HG02970 (cell line): ENCODE results near the gene ALK.

ENCODE experiments used
- ATAC-seq: cut with Tn5 transposase; IDR thresholded peaks from one replicate; pipeline ENCODE4 v1.9.1; 2021; ENCODE audit warnings: mild to moderate bottlenecking, moderate library complexity, moderate number of reproducible peaks; ENCODE audit not compliant: unreplicated experiment, low FRiP score

The ALK gene

DNA sequence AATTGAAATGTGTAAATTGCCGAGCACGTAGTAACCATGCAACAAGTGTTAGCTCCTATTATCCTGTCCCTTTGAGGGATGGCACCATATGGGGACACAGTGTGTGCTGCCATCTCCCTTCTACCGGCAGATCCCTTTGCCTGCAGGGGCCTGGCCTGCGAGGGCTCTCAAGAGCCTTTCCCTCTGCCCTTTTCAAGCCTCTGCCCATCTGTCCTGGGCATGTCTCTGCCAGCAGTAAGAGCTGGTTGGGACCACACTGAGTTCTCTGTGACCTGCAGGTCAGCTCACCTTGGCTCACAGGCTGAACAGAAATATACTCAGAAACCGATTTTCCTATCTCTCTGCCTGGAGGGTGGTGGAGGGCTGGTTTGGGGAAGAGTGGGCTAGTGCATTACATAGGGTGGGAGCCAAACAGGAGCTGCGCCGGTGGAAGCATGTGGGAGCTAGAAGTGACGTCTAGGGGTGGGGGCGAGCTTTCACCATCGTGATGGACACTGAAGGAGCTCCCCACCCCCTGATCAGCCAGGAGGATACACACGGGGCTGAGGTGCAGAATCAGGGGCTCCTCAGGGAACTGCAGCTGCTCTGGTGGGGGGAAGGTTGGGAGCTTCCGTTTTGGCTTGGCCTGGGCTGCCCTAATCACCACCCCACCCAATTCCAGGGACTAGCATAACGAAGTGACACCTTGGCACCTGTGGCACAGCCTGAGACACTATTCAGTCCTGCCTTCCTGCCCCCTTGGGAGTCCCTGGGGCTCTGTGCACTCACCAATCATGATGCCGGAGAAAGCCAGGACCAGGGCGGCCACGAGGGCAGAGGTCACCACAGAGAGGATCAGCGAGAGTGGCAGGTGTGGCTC lies 696.5 kb downstream of the ALK start:
- ATAC-seq = no peak

DNA sequence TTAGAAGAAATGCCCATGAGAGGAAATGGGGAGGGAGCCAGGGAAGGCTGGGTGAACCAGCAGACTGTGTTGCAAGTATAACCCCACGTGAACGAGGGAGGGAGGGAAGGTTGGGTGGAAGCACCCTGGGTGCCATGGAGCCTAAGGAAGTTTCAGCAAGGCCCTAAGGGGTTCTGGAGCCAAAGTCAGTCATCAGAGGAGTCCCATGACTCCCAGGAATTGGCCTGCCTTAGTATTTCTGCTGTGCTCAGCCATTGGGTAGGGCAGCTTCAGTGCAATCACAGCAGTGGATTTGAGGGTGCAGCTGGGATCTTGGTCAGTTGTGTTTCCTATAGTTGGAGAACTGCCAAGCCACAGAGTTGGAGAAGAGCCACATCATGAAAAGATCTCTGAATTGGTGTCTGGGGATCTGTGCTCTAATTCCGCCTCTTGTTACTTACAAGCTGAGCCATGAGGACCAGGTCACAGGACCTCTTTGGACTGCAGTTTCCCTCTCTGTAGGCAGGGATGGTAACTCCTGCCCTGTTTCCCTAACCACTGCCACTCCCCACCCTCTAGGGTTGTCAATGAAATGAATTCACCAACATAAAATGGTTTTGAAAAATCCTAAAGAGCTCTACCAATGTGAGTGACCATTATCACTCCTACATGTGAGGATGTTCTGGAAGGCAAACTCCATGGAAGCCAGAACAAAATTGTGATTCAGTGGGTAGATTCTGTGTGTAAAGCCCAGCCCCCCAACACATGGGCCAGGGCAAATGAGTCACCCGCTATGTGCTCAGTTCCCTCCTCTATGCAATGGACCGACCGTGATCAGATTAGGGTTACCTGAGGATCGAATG lies 697.3 kb downstream of the ALK start:
- ATAC-seq = no peak

DNA sequence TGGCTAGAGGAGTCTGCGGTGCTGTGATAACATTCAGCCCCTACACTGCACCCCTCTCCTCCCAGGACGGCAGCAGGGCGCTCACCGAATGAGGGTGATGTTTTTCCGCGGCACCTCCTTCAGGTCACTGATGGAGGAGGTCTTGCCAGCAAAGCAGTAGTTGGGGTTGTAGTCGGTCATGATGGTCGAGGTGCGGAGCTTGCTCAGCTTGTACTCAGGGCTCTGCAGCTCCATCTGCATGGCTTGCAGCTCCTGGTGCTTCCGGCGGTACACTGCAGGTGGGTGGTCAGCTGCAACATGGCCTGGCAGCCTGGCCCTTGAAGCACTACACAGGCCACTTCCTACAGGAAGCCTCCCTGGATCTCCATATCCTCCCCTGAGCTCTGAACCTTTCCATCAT lies 698.1 kb downstream of the ALK start:
- no peak for ATAC-seq

DNA sequence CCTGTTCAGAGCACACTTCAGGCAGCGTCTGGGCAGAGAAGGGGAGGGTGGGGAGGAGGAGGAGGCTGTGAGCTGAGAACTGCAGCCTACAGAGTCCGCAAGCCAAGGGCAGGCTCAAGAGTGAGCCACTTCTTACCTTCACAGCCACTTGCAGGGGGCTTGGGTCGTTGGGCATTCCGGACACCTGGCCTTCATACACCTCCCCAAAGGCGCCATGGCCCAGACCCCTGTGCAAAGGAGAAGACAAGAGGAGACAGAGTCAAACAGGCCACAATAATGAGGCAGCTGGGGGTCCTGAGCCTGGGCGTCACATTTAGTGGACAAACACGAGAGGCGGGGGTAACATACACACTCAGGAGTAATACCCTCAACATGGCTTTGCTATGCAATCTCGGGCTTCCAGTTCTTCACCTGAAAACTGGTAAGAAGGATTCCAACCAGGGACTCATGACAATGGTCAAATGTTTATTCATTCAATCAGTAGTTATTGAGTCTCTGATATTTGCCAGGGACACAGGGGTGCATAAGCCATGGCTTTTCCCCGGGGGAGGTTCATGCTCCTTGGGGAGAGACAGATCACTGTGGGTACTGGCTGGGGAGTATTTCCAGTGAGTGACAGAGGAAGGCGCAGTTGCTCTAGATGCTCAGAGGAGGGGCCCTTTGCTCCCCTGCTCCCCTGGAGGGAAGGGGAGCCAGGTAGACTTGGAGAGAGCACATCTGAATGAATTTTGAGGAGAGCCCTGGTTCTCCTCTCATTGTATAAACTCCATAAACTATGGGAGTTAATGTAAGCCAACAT lies 698.8 kb downstream of the ALK start:
- no peak for ATAC-seq

DNA sequence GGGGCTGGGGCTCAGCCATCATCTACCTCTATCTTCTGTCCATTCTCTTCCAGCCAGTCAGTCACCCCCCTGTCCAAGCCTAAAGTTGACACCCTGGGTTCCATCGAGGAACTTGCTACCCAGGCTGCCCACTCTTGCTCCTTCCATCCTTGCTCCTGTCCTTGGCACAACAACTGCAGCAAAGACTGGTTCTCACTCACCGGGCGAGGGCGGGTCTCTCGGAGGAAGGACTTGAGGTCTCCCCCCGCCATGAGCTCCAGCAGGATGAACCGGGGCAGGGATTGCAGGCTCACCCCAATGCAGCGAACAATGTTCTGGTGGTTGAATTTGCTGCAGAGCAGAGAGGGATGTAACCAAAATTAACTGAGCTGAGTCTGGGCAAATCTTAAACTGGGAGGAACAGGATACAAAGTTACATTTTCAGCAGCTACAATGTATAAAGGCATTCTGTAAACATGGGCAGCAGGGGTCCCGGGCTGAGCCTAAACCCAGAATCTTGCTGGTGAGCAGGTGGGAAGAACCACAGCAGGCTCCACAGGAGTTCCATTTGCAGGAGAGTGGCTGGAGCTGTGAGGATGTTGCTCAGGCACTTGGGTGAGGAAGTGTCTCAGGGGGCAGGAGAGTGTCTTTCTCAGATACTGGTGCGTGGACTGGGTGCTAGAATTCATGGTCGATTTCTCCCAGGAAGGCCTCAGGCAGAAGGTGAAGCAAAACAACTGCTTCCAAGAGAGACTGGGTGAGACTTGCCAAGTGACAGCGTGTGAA lies 700.7 kb downstream of the ALK start:
- ATAC-seq = no peak

DNA sequence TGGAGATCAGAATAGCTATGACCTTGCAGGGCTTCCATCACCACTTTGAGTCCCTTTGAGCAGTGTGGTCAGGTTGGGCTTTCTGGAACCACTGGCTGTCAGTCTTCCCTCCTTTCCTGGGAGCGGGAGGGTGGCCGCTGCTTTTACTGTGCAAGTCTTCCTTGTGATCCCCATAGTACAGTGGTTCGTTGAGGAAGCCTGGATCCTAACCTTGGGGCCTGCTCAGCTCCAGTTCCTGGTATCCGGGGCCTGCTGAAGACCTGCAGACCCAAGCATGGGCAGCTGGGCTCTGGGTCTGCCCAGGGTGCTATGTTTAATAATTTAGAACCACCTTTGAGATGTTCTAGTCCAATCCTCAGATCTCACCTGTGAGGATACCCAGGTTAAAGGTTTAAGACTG lies 702.0 kb downstream of the ALK start:
- no peak for ATAC-seq

DNA sequence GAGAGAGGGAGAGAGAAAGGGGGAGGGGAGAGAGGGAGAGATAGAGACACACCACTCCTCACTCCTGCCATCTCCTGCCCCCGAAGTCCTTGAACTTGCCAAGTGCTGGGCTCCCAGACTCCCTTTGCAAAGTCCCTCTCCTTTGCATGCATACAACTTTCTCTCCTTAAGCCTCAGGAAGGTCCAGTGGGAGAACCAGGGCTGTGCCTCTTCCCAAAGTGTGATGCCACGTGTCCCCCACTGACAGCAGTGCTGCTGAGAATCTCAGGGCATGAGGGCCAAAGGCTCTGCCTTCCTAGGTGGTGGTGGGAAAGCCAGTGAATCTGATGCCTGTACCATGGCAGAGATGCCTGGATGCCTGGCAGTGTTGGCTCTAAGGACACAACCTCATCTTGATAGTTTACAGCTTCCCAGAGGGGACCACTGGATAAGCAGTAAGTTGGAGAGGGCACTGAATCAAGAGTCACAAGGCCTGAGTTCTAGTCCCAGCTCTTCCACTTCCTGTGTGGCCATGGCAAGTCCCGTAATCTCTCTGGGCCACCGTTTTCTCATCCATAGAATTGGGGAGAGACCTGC lies 702.7 kb downstream of the ALK start:
- ATAC-seq = no peak

DNA sequence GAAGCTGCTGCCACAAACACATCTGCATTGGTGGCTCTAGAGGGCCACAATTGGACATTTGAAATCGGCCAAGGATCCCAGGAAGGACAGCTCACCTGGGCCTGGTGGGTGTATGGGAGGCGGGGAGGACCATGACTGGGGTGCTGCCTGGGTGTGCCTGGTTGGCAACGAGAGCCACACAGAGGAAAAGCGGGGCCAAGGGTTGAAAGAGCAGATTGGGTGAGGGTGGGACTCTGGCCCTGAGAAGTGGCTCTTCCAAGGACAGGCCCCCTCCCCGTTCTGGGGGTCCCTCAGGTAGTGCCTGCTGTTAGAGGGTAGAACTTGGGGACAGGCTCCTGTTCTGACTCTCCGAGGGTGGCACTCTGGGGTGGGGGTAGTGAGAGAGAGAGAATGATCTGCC lies 703.3 kb downstream of the ALK start:
- ATAC-seq = no peak

DNA sequence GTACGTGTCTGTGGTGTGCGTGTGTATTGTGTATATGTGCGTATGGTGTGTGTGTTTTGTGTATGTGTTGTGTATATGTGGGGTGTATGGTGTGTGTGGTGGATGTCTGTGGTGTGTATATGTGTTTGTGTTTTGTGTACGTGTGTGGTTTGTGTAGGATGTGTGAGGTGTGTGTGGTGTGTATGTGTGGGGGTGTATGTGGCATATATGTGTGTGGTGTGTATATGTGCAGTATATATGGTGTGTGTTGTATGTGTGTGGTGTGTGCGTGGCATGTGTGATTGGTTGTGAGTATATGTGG lies 704.8 kb downstream of the ALK start:
- ATAC-seq = no peak

DNA sequence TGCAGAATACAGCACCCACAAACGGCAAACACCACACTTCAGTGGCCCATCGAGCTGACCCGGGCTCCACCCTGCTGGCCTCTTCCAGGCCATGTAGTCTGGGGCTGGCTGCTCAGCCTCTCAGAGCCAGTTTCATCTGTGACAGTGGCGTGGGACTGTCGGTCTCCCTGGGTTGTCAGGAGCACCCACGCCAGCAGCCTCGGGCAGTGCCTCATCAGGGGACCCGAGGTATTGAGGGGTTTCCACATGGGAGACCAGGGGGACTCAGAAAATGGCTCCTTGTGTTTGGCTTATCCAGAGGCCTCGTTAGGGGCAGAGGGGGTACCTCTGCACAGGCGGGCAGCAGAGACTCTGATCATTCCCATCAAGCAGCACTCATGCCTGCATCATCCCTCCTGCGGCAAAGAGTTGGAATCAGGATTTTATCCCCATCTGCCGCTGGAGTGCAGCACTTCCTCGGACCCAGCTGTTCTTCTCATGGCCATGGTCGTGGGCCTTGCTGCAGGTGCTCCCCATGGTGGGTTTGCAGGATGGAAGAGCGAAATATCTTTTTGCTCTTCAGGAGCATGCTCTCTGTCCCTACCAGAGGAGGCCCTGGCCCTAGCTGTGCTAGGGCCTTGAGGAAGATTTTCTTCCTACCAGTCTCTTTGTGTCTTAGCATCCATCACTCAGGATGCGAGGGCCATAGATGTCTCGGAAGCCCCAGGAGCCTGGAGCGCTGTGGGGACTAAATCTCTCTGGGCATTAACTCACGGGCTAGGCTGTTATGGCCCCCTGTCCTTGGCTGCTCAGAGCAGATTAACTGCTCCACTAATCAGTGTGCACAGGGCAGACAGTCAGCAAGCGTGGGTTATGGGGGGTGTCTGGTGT lies 705.4 kb downstream of the ALK start:
- no peak for ATAC-seq

DNA sequence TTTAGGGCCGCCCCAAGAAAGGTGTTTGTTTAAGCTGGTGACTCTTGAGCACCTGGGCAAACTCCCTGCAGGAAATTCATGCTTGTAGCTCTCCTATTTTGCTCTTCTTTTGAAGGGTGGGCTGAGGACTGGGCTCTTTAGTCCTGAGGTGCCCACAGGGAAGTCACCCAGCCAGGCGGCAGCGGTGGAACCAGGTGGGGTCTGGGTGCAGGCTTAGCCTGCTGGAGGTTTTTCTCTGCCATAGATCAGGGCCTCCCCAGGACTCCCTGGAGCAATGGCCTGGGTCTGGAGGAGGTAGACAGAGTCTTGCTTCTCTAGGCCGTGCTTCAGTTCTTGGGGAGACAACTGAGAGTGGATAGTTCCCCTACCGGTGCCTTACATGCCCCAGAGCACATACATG lies 706.3 kb downstream of the ALK start:
- ATAC-seq = no peak

DNA sequence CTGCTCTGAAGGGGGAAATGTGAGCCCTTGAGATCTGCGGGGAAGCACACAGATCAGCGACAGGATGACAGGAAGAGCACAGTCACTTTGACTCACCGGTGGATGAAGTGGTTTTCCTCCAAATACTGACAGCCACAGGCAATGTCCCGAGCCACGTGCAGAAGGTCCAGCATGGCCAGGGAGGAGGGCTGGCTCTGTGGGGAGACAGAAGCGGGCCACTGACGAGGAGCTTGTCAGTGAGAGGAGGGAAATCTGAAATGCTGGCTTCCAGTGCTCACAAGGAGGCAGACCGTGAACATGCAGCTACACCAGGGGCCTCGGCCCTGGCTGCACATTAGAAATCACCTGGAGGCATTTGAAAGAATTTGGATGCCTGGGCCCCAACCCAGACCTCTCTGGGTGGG lies 707.5 kb downstream of the ALK start:
- ATAC-seq = no peak

DNA sequence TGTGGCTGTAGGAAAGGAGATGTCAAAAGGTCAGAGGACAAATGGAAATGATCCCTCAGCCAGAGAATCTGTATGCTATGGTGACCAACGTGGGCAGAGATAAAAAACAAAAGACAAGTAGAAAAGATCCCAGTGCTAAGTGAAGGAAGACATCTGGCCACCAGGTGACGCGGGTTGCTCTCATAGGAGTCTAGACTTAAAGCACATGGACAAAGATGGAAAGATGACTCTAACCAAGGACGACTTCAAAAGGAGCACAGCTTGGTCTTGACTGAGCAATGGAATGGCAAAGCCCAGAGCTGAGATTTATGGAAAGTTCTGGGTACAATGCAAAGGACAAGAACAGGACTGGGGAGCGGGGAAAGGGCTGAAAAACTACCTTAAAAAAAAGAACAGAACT lies 709.4 kb downstream of the ALK start:
- ATAC-seq = no peak

DNA sequence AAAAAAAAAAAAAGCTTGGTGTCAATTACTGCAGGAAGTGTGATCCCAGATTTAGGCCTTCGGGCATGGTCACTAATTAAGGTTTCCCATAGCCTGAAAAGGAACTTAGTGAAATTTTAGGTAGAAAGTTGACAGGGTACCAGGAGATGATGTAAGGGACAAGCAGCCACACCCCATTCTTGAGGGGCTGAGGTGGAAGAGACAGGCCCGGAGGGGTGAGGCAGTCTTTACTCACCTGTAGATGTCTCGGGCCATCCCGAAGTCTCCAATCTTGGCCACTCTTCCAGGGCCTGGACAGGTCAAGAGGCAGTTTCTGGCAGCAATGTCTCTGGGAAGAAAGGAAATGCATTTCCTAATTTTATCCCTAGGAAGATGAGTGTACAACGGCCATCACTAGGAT lies 711.8 kb downstream of the ALK start:
- ATAC-seq = no peak

DNA sequence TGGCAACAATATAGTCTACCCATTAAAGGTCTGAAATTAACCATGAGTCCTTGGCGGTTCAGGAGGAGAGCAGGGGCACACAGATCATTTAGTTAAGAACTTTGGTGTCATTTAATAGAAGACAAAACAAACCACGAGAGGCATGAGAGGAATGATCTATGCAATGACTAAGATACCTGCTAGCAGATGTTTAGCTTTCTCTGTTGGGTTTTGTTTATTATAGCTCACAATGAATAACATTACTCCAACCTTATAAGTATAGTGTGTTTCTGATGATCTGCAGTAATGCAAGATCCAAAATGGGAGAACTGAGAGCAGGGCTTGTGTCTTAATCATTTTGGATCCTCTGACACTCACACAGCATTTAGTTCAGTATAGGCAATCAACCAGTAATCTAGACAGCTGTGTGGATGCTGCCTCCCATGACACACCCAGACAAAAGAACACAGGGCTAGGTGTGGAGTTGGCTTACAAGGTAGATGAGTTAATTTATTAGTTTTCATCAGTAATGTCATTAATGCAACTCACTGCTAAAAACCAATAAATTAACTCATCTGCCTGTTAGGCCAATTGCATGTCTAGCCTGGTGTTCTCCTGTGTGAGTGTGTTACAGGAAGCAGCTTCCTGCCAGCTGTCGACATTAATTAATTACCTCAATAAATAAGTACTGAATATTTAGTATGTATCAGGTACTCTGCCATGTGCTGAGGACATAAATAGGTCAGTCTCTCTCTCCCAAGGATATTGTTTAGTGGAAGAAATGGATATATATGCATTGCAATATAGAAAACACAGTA lies 713.8 kb downstream of the ALK start:
- no peak for ATAC-seq

DNA sequence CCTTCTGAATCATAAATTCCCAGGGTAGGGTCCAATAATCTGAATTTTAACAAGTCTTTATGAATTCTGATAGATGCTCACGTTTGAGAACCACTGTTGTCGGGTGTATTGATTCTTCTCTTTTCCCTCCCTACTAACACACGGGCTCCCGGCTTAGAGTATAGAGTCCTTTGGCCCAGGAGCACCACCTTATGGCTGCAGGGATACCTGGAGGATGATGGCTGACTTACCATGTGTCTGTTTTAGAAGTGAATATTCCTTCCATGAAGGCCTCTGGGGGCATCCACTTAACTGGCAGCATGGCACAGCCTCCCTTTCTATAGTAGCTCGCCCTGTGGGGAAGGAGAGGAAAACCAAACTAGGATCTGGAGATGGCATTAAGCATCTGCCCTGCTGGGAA lies 714.4 kb downstream of the ALK start:
- no peak for ATAC-seq

DNA sequence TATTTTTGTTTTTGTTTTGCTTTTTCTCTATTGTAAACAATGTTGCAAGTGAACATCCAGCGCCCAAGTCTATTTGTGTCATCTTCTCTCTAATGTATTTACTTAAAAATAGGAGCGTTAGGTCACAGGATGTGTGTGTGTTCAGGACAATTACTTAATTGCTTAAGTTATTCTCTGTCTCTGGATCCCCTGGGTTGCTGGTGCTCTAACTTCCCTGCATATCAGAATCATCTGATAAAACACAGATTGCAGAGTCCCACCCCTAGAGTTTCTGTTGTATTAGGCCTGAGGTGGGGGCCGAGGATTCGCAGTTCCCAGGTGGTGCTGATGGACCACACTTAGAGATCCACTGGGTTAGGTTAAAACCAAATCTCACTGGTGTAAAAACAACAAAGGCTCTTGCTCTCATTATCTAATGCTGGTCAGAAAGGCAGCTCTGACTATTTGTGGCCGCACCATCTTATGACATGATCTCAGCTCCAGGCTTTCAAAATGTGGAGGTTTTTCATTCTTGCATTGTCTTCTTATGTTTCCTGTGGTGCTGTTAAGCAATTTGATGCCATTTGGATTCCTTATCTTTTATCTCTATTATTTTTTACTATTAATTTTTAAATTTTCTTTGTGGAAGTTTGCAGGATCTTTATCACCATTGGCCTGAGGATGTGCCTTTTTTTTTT lies 718.4 kb downstream of the ALK start:
- no peak for ATAC-seq

DNA sequence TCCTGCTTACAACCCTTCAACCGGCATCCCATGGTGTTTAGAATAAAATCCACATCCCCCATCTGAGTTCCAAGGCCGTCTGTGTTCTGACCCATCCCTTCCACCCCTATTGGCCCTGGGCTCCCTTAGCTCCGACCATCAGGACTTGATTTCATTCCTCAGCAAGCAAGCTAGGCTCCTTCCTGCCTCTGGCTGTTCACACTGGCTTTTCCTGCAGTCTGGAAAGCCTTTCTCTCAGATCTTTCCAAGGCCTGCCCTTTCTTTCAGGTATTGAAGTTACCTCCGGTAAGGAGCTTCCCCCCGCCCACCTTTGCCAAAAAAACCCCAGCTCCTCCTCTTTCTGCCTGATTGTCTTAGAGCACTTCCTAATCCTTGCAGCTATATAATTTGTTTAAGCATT lies 719.4 kb downstream of the ALK start:
- no peak for ATAC-seq
